ENCODE data around the gene PAQR5.

Gene PAQR5

GRCh38 chr15:69359722-69360121 lies 61.0 kb downstream of the PAQR5 start:
- TF ChIP-seq EZH2 (IDR thresholded peaks at IDR 0.05; ENCODE audit: borderline replicate concordance, low read length) (no peak), CTCF (IDR thresholded peaks at IDR 0.05; ENCODE audit: low read length) (no peak)
- Histone ChIP-seq H3K4me3 (ENCODE audit: low read depth, low read length, poor library complexity, severe bottlenecking) (no peak overlapping the region), H3K79me2 (ENCODE audit: insufficient read depth, low read length) (no peaks in the 10 kb centered on the region), H3K4me1 (ENCODE audit: insufficient read depth, low read length, severe bottlenecking) (no peaks in the 10 kb centered on the region), H3K36me3 (ENCODE audit: insufficient read depth, low read length) (no peaks in the 10 kb centered on the region), H3K9me3 (ENCODE audit: low read length) (no peaks in the 10 kb centered on the region), H3K27ac (ENCODE audit: low read depth, low read length, poor library complexity, severe bottlenecking) (no peak overlapping the region), H3F3A (ENCODE audit: insufficient read depth, low read length) (no peaks in the 10 kb centered on the region), H3K9ac (ENCODE audit: low read length) (no peak overlapping the region), H4K20me1 (ENCODE audit: insufficient read depth, low read length) (no peaks in the 10 kb centered on the region), H3K4me2 (ENCODE audit: low read length) (no peak overlapping the region), H3K27me3 (ENCODE audit: insufficient read depth, low read length) (no peaks in the 10 kb centered on the region), H2AFZ (ENCODE audit: low read length) (no peak overlapping the region), H3K9me2 (ENCODE audit: low read depth, low read length) (no peaks in the 10 kb centered on the region)

- H3K36me3 ChIP-seq (ENCODE audit: insufficient read depth, low read length) = no peaks in the 10 kb centered on the region
- H3K9me3 ChIP-seq (ENCODE audit: low read length) = no peaks in the 10 kb centered on the region
- no peak overlapping the region for H2AFZ ChIP-seq (ENCODE audit: low read length)
- TF ChIP-seq EZH2 (IDR thresholded peaks at IDR 0.05; ENCODE audit: borderline replicate concordance, low read length) = no peak
- TF ChIP-seq CTCF (IDR thresholded peaks at IDR 0.05; ENCODE audit: low read length) = no peak
- H3K27me3 ChIP-seq (ENCODE audit: insufficient read depth, low read length) = no peaks in the 10 kb centered on the region
- no peak overlapping the region for H3K4me3 ChIP-seq (ENCODE audit: low read depth, low read length, poor library complexity, severe bottlenecking)
- no peak overlapping the region for H3K4me2 ChIP-seq (ENCODE audit: low read length)
- no peaks in the 10 kb centered on the region for H4K20me1 ChIP-seq (ENCODE audit: insufficient read depth, low read length)
- no peaks in the 10 kb centered on the region for H3K9me2 ChIP-seq (ENCODE audit: low read depth, low read length)
- H3K79me2 ChIP-seq (ENCODE audit: insufficient read depth, low read length) = no peaks in the 10 kb centered on the region
- no peak overlapping the region for H3K27ac ChIP-seq (ENCODE audit: low read depth, low read length, poor library complexity, severe bottlenecking)
- no peaks in the 10 kb centered on the region for H3F3A ChIP-seq (ENCODE audit: insufficient read depth, low read length)
- no peaks in the 10 kb centered on the region for H3K4me1 ChIP-seq (ENCODE audit: insufficient read depth, low read length, severe bottlenecking)
- no peak overlapping the region for H3K9ac ChIP-seq (ENCODE audit: low read length)
These were observed 61.9 kb downstream of the PAQR5 start for GRCh38 chr15:69360642-69361041.

GRCh38 chr15:69367236-69367635 lies 68.5 kb downstream of the PAQR5 start:
- no peak overlapping the region for H3K4me3 ChIP-seq (ENCODE audit: low read depth, low read length, poor library complexity, severe bottlenecking)

More at GRCh38 chr15:69367236-69367635, 68.5 kb downstream of the PAQR5 start:
- Histone ChIP-seq H3K4me2 (ENCODE audit: low read length) (no peak overlapping the region), H3K4me1 (ENCODE audit: insufficient read depth, low read length, severe bottlenecking) (no peaks in the 10 kb centered on the region), H3F3A (ENCODE audit: insufficient read depth, low read length) (no peaks in the 10 kb centered on the region), H3K79me2 (ENCODE audit: insufficient read depth, low read length) (no peaks in the 10 kb centered on the region), H3K9me3 (ENCODE audit: low read length) (no peaks in the 10 kb centered on the region), H3K27ac (ENCODE audit: low read depth, low read length, poor library complexity, severe bottlenecking) (no peak overlapping the region), H3K36me3 (ENCODE audit: insufficient read depth, low read length) (no peaks in the 10 kb centered on the region), H3K9ac (ENCODE audit: low read length) (no peak overlapping the region), H4K20me1 (ENCODE audit: insufficient read depth, low read length) (no peaks in the 10 kb centered on the region), H2AFZ (ENCODE audit: low read length) (no peak overlapping the region), H3K27me3 (ENCODE audit: insufficient read depth, low read length) (no peaks in the 10 kb centered on the region), H3K9me2 (ENCODE audit: low read depth, low read length) (no peaks in the 10 kb centered on the region)
- TF ChIP-seq EZH2 (IDR thresholded peaks at IDR 0.05; ENCODE audit: borderline replicate concordance, low read length) (no peak), CTCF (IDR thresholded peaks at IDR 0.05; ENCODE audit: low read length) (no peak)

Measured in OCI-LY1 (cell line).